Activated B cell treated with CpG ODN at 0.5 μM for 24 hours (primary cell): ENCODE results near the gene CCNY. TPM values are rescaled to one million over a fixed set of nuclear protein-coding genes. Genes with fewer than 3 reads are reported as not detected.

ENCODE experiments used
- ATAC-seq: fragments of 200-7000 bp; cut with Tn5 transposase; one replicate; pipeline ENCODE4 v1.10.0; 2021; ENCODE audit warnings: low read depth, mild to moderate bottlenecking, moderate library complexity
- CTCF ChIA-PET: fragments of 350-600 bp; sonication (Branson Sonifier 250); formaldehyde crosslinking; loops from one replicate; lab custom pipeline; 2021; ENCODE audit warnings: antibody characterized with exemption; lab: Charles Lee
- POLR2A ChIA-PET: fragments of 350-600 bp; sonication (Branson Sonifier 250); formaldehyde crosslinking; loops from one replicate; lab custom pipeline; 2021; ENCODE audit warnings: antibody characterized with exemption; lab: Charles Lee
- DNase-seq: peaks from one replicate; pipeline ENCODE4 v3.0.0; 2022
- H3K27ac Mint-ChIP-seq: one replicate; pipeline ENCODE4 v1.8.0; 2020; ENCODE audit warnings: mixed read lengths
- H3K27me3 Mint-ChIP-seq: one replicate; pipeline ENCODE4 v1.8.0; 2021; ENCODE audit warnings: mixed read lengths
- H3K36me3 Mint-ChIP-seq: one replicate; pipeline ENCODE4 v1.8.0; 2021; ENCODE audit warnings: low read depth, mixed read lengths
- H3K4me1 Mint-ChIP-seq: one replicate; pipeline ENCODE4 v1.8.0; 2021; ENCODE audit warnings: mixed read lengths
- H3K4me3 Mint-ChIP-seq: one replicate; pipeline ENCODE4 v1.8.0; 2020; ENCODE audit warnings: mild to moderate bottlenecking, mixed read lengths
- H3K9me3 Mint-ChIP-seq: one replicate; pipeline ENCODE4 v1.8.0; 2020; ENCODE audit warnings: mixed read lengths
- intact Hi-C: fragments of 100-400 bp; cut with micrococcal nuclease; formaldehyde crosslinking; loops from one replicate; pipeline ENCODE4 v1.15.1; 2024
- total RNA-seq: library from RNA; stranded (reverse); gene quantifications from 2 replicates; pipeline ENCODE4 v1.2.3, GENCODE V29; 2022
- TF ChIP-seq, protein P1 (sequence below): fragments of 200-600 bp; IDR thresholded peaks from one replicate; pipeline ENCODE4 v1.8.0; 2022; ENCODE audit warnings: antibody characterized with exemption, mild to moderate bottlenecking

Gene CCNY
- total RNA-seq, 1 donor from 2014 or later = 69.2 TPM

DNA sequence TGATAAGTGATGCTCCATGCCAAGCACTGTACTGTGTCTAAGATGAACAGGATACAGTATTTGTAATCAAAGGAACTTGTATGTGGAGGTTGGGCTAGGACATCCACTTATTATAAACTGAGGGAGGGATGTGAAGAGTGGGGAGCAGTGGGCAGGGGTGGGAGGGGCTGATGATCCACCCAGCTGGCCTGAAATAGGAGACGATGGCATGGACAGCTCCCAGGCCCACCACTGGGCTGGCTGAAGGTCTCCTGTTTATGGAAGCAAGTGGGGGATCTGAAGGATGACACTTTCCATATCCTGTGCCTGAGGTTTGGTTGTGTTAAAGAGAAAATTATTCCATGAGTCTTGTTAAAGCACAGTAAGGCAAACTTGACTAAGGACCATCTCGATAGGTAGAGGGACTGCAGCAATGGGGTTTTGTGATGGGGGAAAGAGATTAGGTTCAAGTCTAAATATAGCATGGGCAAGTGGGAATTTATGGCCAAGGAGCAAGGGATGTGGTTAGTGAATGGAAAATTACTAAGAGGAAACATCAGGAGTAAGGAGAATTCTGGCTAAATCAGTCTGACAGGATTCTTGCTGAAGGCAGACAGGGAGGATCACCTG, 124.6 kb downstream of the CCNY start:
- no peaks in the 10 kb centered on the region for H3K36me3 Mint-ChIP-seq
- POLR2A ChIA-PET = no interaction called here
- TF ChIP-seq, protein P1, sequence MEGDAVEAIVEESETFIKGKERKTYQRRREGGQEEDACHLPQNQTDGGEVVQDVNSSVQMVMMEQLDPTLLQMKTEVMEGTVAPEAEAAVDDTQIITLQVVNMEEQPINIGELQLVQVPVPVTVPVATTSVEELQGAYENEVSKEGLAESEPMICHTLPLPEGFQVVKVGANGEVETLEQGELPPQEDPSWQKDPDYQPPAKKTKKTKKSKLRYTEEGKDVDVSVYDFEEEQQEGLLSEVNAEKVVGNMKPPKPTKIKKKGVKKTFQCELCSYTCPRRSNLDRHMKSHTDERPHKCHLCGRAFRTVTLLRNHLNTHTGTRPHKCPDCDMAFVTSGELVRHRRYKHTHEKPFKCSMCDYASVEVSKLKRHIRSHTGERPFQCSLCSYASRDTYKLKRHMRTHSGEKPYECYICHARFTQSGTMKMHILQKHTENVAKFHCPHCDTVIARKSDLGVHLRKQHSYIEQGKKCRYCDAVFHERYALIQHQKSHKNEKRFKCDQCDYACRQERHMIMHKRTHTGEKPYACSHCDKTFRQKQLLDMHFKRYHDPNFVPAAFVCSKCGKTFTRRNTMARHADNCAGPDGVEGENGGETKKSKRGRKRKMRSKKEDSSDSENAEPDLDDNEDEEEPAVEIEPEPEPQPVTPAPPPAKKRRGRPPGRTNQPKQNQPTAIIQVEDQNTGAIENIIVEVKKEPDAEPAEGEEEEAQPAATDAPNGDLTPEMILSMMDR = no peak
- intact Hi-C loops = no loop called here
- H3K9me3 Mint-ChIP-seq = no peaks in the 10 kb centered on the region
- H3K4me3 Mint-ChIP-seq = no peak overlapping the region
- no peak overlapping the region for H3K27ac Mint-ChIP-seq
- CTCF ChIA-PET = no interaction called here
- H3K4me1 Mint-ChIP-seq = peaks cover 48% of the 10 kb centered on the region
- no peak for DNase-seq
- ATAC-seq = no peak
- H3K27me3 Mint-ChIP-seq = no peaks in the 10 kb centered on the region

DNA sequence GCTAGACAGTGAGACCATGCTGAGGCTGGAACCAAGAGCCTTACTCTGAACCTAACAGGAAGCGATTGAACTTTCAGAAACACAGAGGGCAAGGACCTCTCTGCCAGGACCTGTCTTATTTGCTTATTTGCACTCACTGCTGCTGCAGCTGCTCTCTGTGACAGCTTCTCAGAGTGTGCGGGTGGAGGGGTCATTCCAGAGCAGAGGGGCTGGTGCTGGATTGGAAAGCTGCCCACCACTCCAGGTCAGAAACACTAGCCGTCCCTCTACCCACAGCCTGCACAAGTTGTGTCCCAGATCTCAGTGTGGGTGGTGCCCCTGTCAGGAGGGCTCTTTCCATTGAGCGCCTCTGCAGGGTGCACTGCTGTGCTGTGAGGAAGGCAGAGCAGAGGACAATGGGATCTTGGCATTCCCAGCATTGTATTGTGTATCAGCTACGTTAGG, 126.2 kb downstream of the CCNY start:
- ChIA-PET CTCF (interaction anchor here (0.6 kb wide), 1 partner anchor 244 kb away, joined by 3 read pairs; no protein-coding TSS in a partner anchor), POLR2A (no interaction called here)
- intact Hi-C loops = no loop called here
- Mint-ChIP-seq H3K27me3 (no peaks in the 10 kb centered on the region), H3K9me3 (no peaks in the 10 kb centered on the region), H3K4me1 (peaks cover 39% of the 10 kb centered on the region), H3K4me3 (no peak overlapping the region), H3K27ac (no peak overlapping the region), H3K36me3 (no peaks in the 10 kb centered on the region)
- DNase-seq = no peak
- ATAC-seq = no peak
- TF ChIP-seq, protein P1 = no peak

DNA sequence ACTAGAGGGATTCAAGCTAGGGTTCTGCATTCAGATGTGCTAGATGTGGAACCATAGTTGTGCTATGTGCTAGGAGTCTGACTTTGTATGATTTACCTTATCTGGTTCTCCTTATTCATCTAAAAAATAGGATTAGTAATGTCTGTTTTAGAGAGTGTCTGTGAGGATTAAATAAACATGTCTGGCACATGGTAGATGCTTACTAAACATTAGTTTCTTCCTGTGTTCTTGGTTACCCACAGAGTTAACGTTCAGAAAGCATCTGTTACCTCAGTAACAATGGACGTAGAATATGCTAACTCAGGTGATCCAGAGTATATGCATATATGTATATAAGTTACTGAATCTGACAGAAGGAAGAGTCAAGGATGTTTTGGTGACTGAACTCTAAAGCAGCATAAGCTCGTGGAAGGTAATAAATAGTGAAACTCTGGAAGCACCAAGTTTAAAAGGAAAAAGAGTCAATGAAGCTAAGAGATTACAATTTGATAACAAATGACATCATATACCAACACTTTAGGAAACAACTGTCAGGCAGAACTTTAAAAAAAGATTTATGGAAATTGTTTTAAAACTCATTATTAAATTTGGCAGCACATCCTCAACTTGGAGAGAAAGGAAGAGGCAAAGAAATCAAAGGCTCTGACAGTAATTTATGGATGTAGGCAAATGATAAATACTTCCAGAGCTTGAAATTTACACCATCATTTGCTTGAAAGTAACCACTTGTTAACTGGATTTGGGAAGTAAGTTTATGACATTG, 127.0 kb downstream of the CCNY start:
- Mint-ChIP-seq H3K4me1 (peaks cover 35% of the 10 kb centered on the region), H3K27me3 (no peaks in the 10 kb centered on the region), H3K36me3 (no peaks in the 10 kb centered on the region), H3K27ac (no peak overlapping the region), H3K9me3 (no peaks in the 10 kb centered on the region), H3K4me3 (no peak overlapping the region)
- CTCF ChIA-PET = interaction anchor here (0.6 kb wide), 1 partner anchor 244 kb away, joined by 3 read pairs; no protein-coding TSS in a partner anchor
- POLR2A ChIA-PET = no interaction called here
- no peak for DNase-seq
- ATAC-seq = no peak
- intact Hi-C loops = no loop called here
- TF ChIP-seq, protein P1 = no peak

DNA sequence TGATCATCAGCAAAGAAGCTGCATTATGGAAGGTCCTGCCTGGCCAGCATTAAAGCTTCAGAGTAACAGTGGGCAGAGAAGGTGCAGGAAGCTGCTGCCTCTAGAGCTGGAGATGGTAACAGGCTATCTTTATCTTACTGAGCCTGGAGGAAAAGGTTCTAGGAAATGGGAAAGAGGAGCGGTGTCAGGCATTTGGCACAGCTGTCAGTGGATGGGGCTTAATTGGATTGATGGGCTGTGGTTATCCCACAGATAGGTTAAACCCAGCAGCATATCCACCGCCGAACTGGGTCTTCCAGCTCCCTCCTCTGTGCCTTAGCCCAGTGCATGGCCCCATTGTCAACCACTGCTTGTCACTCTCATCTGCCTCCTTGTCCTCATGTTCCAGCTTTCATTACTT, 127.6 kb downstream of the CCNY start:
- POLR2A ChIA-PET = no interaction called here
- H3K27ac Mint-ChIP-seq = no peak overlapping the region
- DNase-seq = no peak
- no peaks in the 10 kb centered on the region for H3K27me3 Mint-ChIP-seq
- CTCF ChIA-PET = no interaction called here
- no peaks in the 10 kb centered on the region for H3K36me3 Mint-ChIP-seq
- H3K9me3 Mint-ChIP-seq = no peaks in the 10 kb centered on the region
- TF ChIP-seq, protein P1 = no peak
- H3K4me3 Mint-ChIP-seq = no peak overlapping the region
- no peak for ATAC-seq
- intact Hi-C loops = no loop called here
- peaks cover 31% of the 10 kb centered on the region for H3K4me1 Mint-ChIP-seq

DNA sequence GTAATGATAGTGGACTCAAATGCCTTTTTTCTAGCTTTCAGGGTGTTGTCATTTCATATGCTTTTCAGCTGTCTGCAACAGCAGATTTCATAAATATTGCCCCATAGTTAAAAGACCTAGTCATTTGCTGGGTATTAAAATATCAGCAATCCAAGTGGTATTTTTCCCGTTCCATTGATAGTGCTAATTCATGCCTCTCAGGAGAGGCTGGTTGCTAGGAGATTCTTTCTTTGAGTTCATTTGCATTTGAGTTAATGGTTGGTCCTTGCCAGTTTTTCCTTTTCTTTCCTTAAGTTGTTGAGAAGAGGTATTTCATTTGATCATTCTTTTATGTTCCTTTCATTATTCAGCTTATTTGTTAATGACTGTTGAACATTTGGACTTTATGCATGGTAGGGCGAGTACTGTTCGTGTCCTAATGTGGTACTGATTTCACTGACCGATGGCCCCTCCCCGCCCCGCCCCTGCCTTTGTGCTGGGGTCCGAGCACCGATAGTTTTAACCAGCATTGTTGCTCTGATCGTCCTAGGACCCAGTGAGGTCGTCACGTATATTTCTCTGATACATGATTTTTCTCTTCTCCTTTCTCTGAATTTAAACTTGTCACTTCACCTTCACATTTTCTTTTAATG, 128.6 kb downstream of the CCNY start:
- Mint-ChIP-seq H3K36me3 (no peaks in the 10 kb centered on the region), H3K9me3 (no peaks in the 10 kb centered on the region), H3K4me1 (peaks cover 29% of the 10 kb centered on the region), H3K27me3 (no peaks in the 10 kb centered on the region), H3K4me3 (no peak overlapping the region), H3K27ac (no peak overlapping the region)
- ChIA-PET POLR2A (no interaction called here), CTCF (no interaction called here)
- ATAC-seq (no peak), DNase-seq (no peak)
- intact Hi-C loops = no loop called here
- TF ChIP-seq, protein P1 = no peak
